ENCODE data around the gene BICRA. TPM values are rescaled to one million over a fixed set of nuclear protein-coding genes. Genes with fewer than 3 reads are reported as not detected.

BICRA gene
- total and polyA plus RNA-seq, 2 experiments from 2014 or later, result 3.4 to 5.4 TPM

DNA sequence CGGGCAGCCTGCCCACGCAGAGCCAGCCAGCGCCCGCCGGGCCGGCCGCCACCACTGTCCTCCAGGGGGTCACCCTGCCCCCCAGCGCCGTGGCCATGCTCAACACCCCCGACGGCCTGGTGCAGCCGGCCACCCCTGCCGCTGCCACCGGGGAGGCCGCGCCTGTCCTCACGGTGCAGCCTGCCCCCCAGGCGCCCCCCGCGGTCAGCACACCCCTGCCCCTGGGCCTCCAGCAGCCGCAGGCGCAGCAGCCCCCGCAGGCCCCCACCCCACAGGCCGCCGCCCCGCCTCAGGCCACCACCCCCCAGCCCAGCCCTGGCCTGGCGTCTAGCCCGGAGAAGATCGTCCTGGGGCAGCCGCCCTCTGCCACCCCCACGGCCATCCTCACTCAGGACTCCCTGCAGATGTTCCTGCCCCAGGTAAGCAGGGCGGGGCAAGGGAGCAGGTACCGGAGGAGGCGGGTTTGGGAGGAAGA is 72.0 kb downstream of the BICRA start:
- no peaks in the 10 kb centered on the region for H4K20me1 ChIP-seq (ENCODE audit: insufficient read depth, poor library complexity, severe bottlenecking)
- H3K4me3 ChIP-seq, result no peak overlapping the region
- TF ChIP-seq EZH2phosphoT487 (IDR thresholded peaks at IDR 0.05; ENCODE audit: low read depth, severe bottlenecking, unreplicated experiment) (no peak), EZH2 (IDR thresholded peaks at IDR 0.05; ENCODE audit: borderline replicate concordance) (no peak)
- TF ChIP-seq, protein P1, sequence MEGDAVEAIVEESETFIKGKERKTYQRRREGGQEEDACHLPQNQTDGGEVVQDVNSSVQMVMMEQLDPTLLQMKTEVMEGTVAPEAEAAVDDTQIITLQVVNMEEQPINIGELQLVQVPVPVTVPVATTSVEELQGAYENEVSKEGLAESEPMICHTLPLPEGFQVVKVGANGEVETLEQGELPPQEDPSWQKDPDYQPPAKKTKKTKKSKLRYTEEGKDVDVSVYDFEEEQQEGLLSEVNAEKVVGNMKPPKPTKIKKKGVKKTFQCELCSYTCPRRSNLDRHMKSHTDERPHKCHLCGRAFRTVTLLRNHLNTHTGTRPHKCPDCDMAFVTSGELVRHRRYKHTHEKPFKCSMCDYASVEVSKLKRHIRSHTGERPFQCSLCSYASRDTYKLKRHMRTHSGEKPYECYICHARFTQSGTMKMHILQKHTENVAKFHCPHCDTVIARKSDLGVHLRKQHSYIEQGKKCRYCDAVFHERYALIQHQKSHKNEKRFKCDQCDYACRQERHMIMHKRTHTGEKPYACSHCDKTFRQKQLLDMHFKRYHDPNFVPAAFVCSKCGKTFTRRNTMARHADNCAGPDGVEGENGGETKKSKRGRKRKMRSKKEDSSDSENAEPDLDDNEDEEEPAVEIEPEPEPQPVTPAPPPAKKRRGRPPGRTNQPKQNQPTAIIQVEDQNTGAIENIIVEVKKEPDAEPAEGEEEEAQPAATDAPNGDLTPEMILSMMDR (IDR thresholded peaks at IDR 0.05; ENCODE audit: poor library complexity), result no peak
- H2AFZ ChIP-seq, result no peak overlapping the region
- no peak for DNase-seq (ENCODE audit: low spot score)
- WGBS (ENCODE audit: low lambda C conversion rate, missing lambda C conversion rate), result 98% methylated on average over 17 of the region's 34 CpGs
- no peaks in the 10 kb centered on the region for H3K9me2 ChIP-seq (replicated peaks; ENCODE audit: insufficient read depth)
- H3K79me2 ChIP-seq, result no peaks in the 10 kb centered on the region
- no peaks in the 10 kb centered on the region for H3K27me3 ChIP-seq
- no peaks in the 10 kb centered on the region for H3K9me3 ChIP-seq (ENCODE audit: low read depth)
- no peak overlapping the region for H3K27ac ChIP-seq
- no peak overlapping the region for H3K4me2 ChIP-seq
- no peaks in the 10 kb centered on the region for H3K4me1 ChIP-seq (ENCODE audit: insufficient read depth)
- no peaks in the 10 kb centered on the region for H3K36me3 ChIP-seq (replicated peaks; ENCODE audit: insufficient read depth, low read depth)

DNA sequence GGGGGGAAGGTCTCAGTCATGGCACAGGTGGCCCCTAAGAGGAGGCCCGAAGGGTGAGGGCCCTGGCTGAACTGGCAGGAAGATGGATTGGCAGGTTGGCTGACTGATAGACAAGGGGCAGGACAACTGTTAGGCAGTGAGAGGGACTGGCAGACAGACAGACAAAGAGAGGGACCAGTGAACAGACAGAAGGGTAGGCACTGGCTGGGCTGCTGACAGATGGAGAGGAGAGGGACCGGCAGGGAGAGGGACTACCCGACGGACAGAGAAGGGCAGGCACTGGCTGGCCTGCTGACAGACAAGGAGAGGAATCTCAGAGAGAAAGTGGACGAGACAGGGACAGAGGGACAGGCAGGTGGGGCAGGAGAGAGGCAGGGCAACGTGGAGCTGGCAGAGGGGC is 72.5 kb downstream of the BICRA start:
- Histone ChIP-seq H3K79me2 (no peaks in the 10 kb centered on the region), H3K27me3 (no peaks in the 10 kb centered on the region), H3K9me2 (replicated peaks; ENCODE audit: insufficient read depth) (no peaks in the 10 kb centered on the region), H4K20me1 (ENCODE audit: insufficient read depth, poor library complexity, severe bottlenecking) (no peaks in the 10 kb centered on the region), H3K4me3 (no peak overlapping the region), H3K36me3 (replicated peaks; ENCODE audit: insufficient read depth, low read depth) (no peaks in the 10 kb centered on the region), H3K4me1 (ENCODE audit: insufficient read depth) (no peaks in the 10 kb centered on the region), H3K9me3 (ENCODE audit: low read depth) (no peaks in the 10 kb centered on the region), H2AFZ (no peak overlapping the region), H3K4me2 (no peak overlapping the region), H3K27ac (no peak overlapping the region)
- DNase-seq (ENCODE audit: low spot score), result no peak
- TF ChIP-seq EZH2 (IDR thresholded peaks at IDR 0.05; ENCODE audit: borderline replicate concordance) (no peak), EZH2phosphoT487 (IDR thresholded peaks at IDR 0.05; ENCODE audit: low read depth, severe bottlenecking, unreplicated experiment) (no peak)
- TF ChIP-seq, protein P1 (IDR thresholded peaks at IDR 0.05; ENCODE audit: poor library complexity), result no peak
- WGBS (ENCODE audit: low lambda C conversion rate, missing lambda C conversion rate), result 94% methylated on average over 6 of the region's 6 CpGs

DNA sequence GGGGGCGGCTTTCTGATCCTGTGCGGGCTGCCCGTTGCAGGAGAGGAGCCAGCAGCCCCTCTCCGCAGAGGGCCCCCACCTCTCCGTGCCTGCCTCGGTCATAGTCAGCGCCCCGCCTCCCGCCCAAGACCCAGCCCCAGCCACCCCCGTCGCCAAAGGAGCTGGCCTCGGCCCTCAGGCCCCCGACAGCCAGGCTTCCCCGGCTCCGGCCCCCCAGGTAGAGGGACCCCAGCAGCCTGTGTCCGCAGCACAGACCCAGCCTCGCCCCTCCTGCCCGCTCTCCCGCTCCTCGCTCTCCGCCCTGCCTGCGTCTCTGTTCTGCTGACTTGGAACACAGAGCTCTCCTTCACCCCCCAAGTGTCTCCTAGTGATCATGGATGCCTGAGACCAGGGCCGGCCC is 73.0 kb downstream of the BICRA start:
- Histone ChIP-seq H3K36me3 (replicated peaks; ENCODE audit: insufficient read depth, low read depth) (no peaks in the 10 kb centered on the region), H3K4me3 (no peak overlapping the region), H3K27ac (no peak overlapping the region), H3K4me2 (no peak overlapping the region), H3K9me2 (replicated peaks; ENCODE audit: insufficient read depth) (no peaks in the 10 kb centered on the region), H3K79me2 (peaks cover 2% of the 10 kb centered on the region), H3K27me3 (no peaks in the 10 kb centered on the region), H3K4me1 (ENCODE audit: insufficient read depth) (no peaks in the 10 kb centered on the region), H4K20me1 (ENCODE audit: insufficient read depth, poor library complexity, severe bottlenecking) (no peaks in the 10 kb centered on the region), H3K9me3 (ENCODE audit: low read depth) (no peaks in the 10 kb centered on the region), H2AFZ (no peak overlapping the region)
- WGBS (ENCODE audit: low lambda C conversion rate, missing lambda C conversion rate), result 94% methylated on average over 7 of the region's 23 CpGs
- TF ChIP-seq, protein P1 (IDR thresholded peaks at IDR 0.05; ENCODE audit: poor library complexity), result no peak
- no peak for TF ChIP-seq EZH2 (IDR thresholded peaks at IDR 0.05; ENCODE audit: borderline replicate concordance)
- TF ChIP-seq EZH2phosphoT487 (IDR thresholded peaks at IDR 0.05; ENCODE audit: low read depth, severe bottlenecking, unreplicated experiment), result no peak
- no peak for DNase-seq (ENCODE audit: low spot score)

DNA sequence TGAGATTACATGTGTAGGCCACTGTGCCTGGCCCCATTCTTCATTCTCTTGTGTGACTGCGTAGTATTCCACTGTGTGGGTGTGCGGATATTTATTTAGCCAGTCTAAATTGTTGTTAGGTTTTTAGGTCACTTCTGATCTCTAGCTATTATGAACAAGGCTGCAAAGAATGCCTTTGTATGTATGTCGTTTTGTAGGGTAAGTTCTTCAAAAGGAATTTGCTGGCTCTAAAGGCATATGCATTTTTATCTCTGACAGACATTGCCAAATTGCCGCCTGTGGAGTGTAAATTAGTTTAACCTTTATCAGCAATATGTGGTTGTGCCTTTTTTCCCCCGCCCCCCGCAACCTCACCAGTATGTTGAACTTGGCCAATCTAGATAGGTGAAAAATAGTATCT is 74.0 kb downstream of the BICRA start:
- TF ChIP-seq, protein P1 (IDR thresholded peaks at IDR 0.05; ENCODE audit: poor library complexity), result no peak
- TF ChIP-seq EZH2 (IDR thresholded peaks at IDR 0.05; ENCODE audit: borderline replicate concordance) (no peak), EZH2phosphoT487 (IDR thresholded peaks at IDR 0.05; ENCODE audit: low read depth, severe bottlenecking, unreplicated experiment) (no peak)
- no peaks in the 10 kb centered on the region for H4K20me1 ChIP-seq (ENCODE audit: insufficient read depth, poor library complexity, severe bottlenecking)
- DNase-seq (ENCODE audit: low spot score), result no peak
- H3K4me3 ChIP-seq, result no peak overlapping the region
- no peak overlapping the region for H3K4me2 ChIP-seq
- H3K27ac ChIP-seq, result no peak overlapping the region
- H3K79me2 ChIP-seq, result peaks cover 2% of the 10 kb centered on the region
- H3K9me3 ChIP-seq (ENCODE audit: low read depth), result no peaks in the 10 kb centered on the region
- H3K9me2 ChIP-seq (replicated peaks; ENCODE audit: insufficient read depth), result no peaks in the 10 kb centered on the region
- WGBS (ENCODE audit: low lambda C conversion rate, missing lambda C conversion rate), result 91% methylated on average over 6 of the region's 6 CpGs
- H3K36me3 ChIP-seq (replicated peaks; ENCODE audit: insufficient read depth, low read depth), result no peaks in the 10 kb centered on the region
- H3K4me1 ChIP-seq (ENCODE audit: insufficient read depth), result no peaks in the 10 kb centered on the region
- H2AFZ ChIP-seq, result no peak overlapping the region
- H3K27me3 ChIP-seq, result no peaks in the 10 kb centered on the region

All from hepatocyte (in vitro differentiated cells).